NCI-H524 (cell line): Measurements from ENCODE around the gene AKAP7.
"Not testable (repeated sequence)": the region's sequence is repeated elsewhere in the genome, so short reads cannot be mapped to it uniquely, and the experiment has no call there.

ENCODE experiments used
- DNase-seq, 2 experiments: peaks; one replicate each; lab custom pipeline; 2025; lab: John Stamatoyannopoulos, UW

Gene AKAP7

GRCh38 chr6:131292145-131292938, 157.1 kb downstream of the AKAP7 start:
- no peak for DNase-seq

GRCh38 chr6:131293472-131293911, 158.2 kb downstream of the AKAP7 start:
- DNase-seq: no peak

DNA sequence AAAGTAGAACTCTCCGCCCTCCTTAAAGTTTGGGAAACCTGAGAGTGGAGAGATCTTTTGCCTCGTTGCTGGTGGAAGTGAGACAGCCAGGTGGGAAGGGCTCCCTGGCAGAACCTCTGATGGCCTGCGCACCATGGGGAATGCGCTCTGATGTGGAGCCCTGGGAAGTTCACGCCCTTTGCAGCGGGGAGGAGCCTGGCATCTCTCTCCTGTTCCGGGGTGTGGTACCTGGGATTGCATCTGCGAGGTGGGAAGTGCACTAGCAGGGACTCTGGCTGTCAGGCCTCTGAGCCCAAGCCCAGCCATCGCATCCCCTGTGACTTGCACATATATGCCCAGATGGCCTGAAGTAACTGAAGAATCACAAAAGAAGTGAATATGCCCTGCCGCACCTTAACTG, 159.8 kb downstream of the AKAP7 start:
- no peak for DNase-seq

DNA sequence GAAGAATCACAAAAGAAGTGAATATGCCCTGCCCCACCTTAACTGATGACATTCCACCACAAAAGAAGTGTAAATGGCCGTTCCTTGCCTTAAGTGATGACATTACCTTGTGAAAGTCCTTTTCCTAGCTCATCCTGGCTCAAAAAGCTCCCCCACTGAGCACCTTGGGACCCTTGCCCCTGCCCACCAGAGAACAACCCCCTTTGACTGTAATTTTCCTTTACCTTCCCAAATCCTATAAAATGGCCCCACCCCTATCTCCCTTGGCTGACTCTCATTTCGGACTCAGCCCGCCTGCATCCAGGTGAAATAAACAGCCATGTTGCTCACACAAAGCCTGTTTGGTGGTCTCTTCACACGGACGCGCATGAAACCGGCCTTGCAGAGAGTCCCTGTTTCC, 165.6 kb downstream of the AKAP7 start:
- not testable (repeated sequence) for DNase-seq

DNA sequence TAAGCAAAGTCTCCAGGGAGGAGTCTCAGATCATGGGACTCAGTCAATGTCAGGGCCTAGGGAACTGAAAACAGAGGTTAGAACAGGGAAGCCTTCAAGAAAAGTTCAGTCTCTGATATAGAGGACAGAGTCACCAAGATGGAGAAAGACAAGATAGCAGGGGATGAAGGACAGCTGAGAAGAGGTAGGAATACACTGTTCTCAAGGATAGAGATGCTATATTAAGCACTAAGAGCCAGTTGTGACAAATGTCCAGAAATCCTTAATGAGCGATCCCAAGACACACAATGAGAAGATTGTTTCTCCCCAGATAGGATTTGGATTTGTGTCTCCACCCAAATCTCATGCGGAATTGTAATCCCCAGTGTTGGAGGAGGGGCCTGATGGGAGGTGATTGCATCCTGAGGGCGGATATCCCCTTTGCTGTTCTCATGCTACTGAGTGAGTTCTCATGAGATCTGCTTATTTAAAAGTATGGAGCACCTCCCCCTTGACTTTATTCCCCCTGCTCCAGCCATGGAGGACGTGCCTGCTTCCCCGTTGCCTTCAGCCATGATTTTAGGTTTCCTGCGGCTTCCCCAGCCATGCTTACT, 168.2 kb downstream of the AKAP7 start:
- DNase-seq: no peak

DNA sequence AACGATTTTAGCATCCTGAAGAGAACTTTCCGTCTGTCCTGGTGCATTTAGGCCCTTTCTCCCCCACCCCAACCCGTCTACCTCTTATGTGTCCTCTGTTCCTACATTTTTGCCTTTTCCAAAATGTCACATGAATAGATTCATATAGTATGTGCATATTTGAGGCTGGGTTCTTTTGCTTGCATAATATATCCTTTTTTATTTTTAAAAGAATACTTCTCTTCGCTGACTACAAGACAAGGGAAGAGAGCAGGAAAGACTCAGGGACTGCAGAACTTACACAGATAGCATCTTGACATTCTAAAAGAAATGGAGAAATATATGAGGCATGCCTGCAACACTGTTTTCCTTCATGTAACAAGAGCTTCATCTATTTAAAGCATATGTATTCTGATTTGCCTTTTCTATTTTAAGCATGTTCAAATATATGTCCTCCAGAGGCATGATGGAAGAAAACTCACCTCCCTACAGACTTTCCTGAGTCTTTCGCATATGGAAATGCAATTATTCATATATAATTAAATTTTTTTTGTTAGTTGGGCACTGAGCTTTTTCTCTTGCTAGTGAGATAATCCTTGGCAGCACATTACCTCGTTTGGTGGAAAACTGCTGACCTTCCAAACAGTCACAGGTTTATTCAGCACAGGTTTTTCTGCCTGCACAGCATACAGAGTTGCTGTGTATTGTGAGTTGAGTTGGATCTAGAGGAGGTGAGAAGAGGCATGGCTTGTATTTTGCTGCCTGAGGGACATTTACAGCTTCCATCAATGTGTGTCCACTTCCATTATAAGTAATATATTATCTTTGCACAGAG, 170.0 kb downstream of the AKAP7 start:
- DNase-seq: no peak

DNA sequence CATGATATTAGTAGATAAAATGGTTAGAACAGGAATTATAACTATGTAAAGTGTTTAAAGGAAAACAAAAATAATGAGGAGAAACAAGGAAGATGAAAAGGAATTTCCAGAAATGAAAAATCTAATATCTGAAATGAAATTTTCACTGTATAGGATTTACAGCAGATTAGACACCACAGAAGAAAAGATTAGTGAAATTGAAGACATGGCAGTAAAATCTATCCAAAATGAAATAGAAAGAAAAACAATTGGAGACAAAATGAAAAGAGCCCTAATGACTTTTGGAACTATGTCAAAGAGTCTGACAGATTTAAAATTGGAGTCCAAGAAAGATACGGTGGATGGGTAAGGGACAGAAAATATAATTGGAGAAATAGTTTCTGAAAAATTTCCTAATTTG, 174.2 kb downstream of the AKAP7 start:
- no peak for DNase-seq

GRCh38 chr6:131314838-131315237, 179.6 kb downstream of the AKAP7 start:
- no peak for DNase-seq

- no peak for DNase-seq
Observed at GRCh38 chr6:131316654-131317053, 181.4 kb downstream of the AKAP7 start.

- DNase-seq: no peak
Observed at GRCh38 chr6:131317516-131317915, 182.2 kb downstream of the AKAP7 start.

DNA sequence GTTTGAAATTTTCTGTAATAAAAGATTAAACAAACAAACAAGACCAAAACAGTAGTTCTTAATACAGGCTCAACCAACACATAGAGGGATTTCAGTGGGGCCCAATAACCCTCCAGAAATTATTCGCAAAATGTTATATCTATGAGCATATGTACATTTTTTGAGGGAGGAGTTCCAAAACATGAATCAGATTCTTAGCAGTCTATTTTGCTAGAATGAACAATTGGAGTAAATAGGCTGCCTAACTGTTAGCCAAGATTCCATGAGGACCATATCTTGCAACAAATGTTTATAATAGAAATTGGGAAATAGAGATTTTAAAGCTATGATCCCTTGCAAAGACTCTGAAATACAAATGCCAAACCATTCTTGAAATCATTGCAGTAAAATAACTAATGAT, 186.3 kb downstream of the AKAP7 start:
- no peak for DNase-seq

GRCh38 chr6:131322125-131322524, 186.9 kb downstream of the AKAP7 start:
- no peak for DNase-seq

DNA sequence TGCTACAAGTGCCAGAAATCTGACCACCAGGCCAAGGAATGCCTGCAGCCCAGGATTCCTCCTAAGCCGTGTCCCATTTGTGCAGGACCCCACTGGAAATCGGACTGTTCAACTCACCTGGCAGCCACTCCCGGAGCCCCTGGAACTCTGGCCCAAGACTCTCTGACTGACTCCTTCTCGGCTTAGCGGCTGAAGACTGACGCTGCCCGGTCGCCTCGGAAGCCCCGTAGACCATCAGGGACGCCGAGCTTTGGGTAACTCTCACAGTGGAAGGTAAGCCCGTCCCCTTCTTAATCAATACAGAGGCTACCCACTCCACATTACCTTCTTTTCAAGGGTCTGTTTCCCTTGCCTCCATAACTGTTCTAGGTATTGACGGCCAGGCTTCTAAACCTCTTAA, 190.4 kb downstream of the AKAP7 start:
- DNase-seq: not testable (repeated sequence)

GRCh38 chr6:131328727-131329126, 193.5 kb downstream of the AKAP7 start:
- not testable (repeated sequence) for DNase-seq

GRCh38 chr6:131331151-131331550, 195.9 kb downstream of the AKAP7 start:
- DNase-seq: no peak

GRCh38 chr6:131331873-131332781, 196.9 kb downstream of the AKAP7 start:
- DNase-seq: no peak
